SU-DHL-6 (cell line): ENCODE data around the gene DQX1.

Experiments used
- H2AFZ ChIP-seq: fragments of 200-600 bp; sonication (generic); 2 replicates; pipeline ENCODE4 v1.6.1; 2014; ENCODE audit warnings: low read depth, mild to moderate bottlenecking, moderate library complexity, mixed read lengths, antibody characterized with exemption, low read length; ENCODE audit not compliant: severe bottlenecking
- H3F3A ChIP-seq: fragments of 200-600 bp; shearing (Covaris generic); 2 replicates; pipeline ENCODE4 v1.6.0; 2016; ENCODE audit warnings: antibody characterized with exemption, mild to moderate bottlenecking; ENCODE audit not compliant: insufficient read depth
- H3K27ac ChIP-seq: fragments of 200-600 bp; sonication (generic); 2 replicates; pipeline ENCODE4 v1.5.1; 2016; ENCODE audit warnings: low read depth, mild to moderate bottlenecking, low read length, moderate library complexity, mixed read lengths
- H3K27me3 ChIP-seq: fragments of 200-600 bp; sonication (generic), shearing (Covaris generic); 2 replicates; pipeline ENCODE4 v1.6.0; 2014; ENCODE audit warnings: mild to moderate bottlenecking, low read length
- H3K36me3 ChIP-seq: fragments of 200-600 bp; sonication (generic); 2 replicates; pipeline ENCODE4 v1.6.1; 2014; ENCODE audit warnings: mild to moderate bottlenecking, low read length, mixed read lengths
- H3K4me2 ChIP-seq: fragments of 300-600, 200-600 bp; shearing (Covaris generic), sonication (generic); 2 replicates; pipeline ENCODE4 v1.6.0; 2014; ENCODE audit warnings: low read length, low read depth, mild to moderate bottlenecking; ENCODE audit not compliant: poor library complexity, severe bottlenecking
- H3K4me3 ChIP-seq: fragments of 200-600 bp; sonication (generic); 2 replicates; pipeline ENCODE4 v1.5.1; 2014; ENCODE audit warnings: antibody characterized with exemption, low read length, mild to moderate bottlenecking, mixed read lengths; ENCODE audit not compliant: insufficient read depth, poor library complexity, severe bottlenecking
- H3K79me2 ChIP-seq: fragments of 200-600 bp; sonication (generic); 2 replicates; pipeline ENCODE4 v1.6.1; 2014; ENCODE audit warnings: mild to moderate bottlenecking, low read length, moderate library complexity; ENCODE audit not compliant: insufficient read depth
- H3K9ac ChIP-seq: fragments of 200-600 bp; sonication (generic); 2 replicates; pipeline ENCODE4 v1.7.0; 2014; ENCODE audit warnings: mild to moderate bottlenecking, low read length
- H3K9me2 ChIP-seq: fragments of 200-600 bp; sonication (generic); replicated peaks from 2 replicates; pipeline ENCODE4 v1.6.1; 2014; ENCODE audit warnings: low read length; ENCODE audit not compliant: insufficient read depth
- H3K9me3 ChIP-seq: fragments of 200-600 bp; sonication (generic); 2 replicates; pipeline ENCODE4 v1.6.1; 2014; ENCODE audit warnings: low read length, mixed read lengths; ENCODE audit not compliant: insufficient read depth
- H4K20me1 ChIP-seq: fragments of 200-600 bp; sonication (generic); 2 replicates; pipeline ENCODE4 v1.6.1; 2014; ENCODE audit warnings: low read depth, mild to moderate bottlenecking, antibody characterized with exemption, low read length, moderate library complexity, mixed read lengths
- CTCF ChIP-seq: fragments of 200-600 bp; sonication (generic); IDR thresholded peaks from one replicate; pipeline ENCODE4 v1.5.1; 2017; ENCODE audit warnings: antibody characterized with exemption, mild to moderate bottlenecking, low read length, moderate library complexity; ENCODE audit not compliant: insufficient read depth, poor library complexity, severe bottlenecking
- EZH2phosphoT487 ChIP-seq: fragments of 200-600 bp; sonication (generic), shearing (Covaris generic); conservative IDR thresholded peaks from 2 replicates; pipeline ENCODE4 v1.6.1; 2018; ENCODE audit warnings: mild to moderate bottlenecking, antibody characterized with exemption, low read length, moderate library complexity, mixed read lengths

The DQX1 gene

GRCh38 chr2:74528600-74529356 is 2.7 kb upstream of the DQX1 start:
- Histone ChIP-seq H3K4me2 (peak overlapping the region; percentile 83), H3K27ac (peak overlapping the region; percentile 67), H3K27me3 (no peaks in the 10 kb centered on the region), H3K9me2 (no peaks in the 10 kb centered on the region), H2AFZ (peak overlapping the region; percentile 38), H3K9ac (peak overlapping the region; percentile 89), H3K36me3 (peaks cover 11% of the 10 kb centered on the region), H3K4me3 (peak overlapping the region; percentile 81), H3K79me2 (peaks cover 23% of the 10 kb centered on the region), H4K20me1 (no peaks in the 10 kb centered on the region), H3K9me3 (no peaks in the 10 kb centered on the region), H3F3A (peaks cover 10% of the 10 kb centered on the region; the same call in 1 of the 2 replicates)
- TF ChIP-seq CTCF (no peak), EZH2phosphoT487 (no peak)

- Histone ChIP-seq H3K9ac (peak overlapping the region; percentile 89; the same call in 1 of the 2 replicates), H3K36me3 (peaks cover 11% of the 10 kb centered on the region)
These were observed 1.7 kb upstream of the DQX1 start for GRCh38 chr2:74527741-74528140.

GRCh38 chr2:74526649-74527230 is 709 bp upstream of the DQX1 start:
- Histone ChIP-seq H3F3A (0 out of 2 replicates have a peak, but pooled peaks cover 6% of the 10 kb centered on the region), H3K9ac (no peak overlapping the region), H3K79me2 (peaks cover 23% of the 10 kb centered on the region), H3K4me2 (no peak overlapping the region), H3K9me3 (no peaks in the 10 kb centered on the region), H2AFZ (no peak overlapping the region), H4K20me1 (no peaks in the 10 kb centered on the region), H3K36me3 (peaks cover 11% of the 10 kb centered on the region), H3K27me3 (no peaks in the 10 kb centered on the region), H3K4me3 (no peak overlapping the region), H3K27ac (no peak overlapping the region), H3K9me2 (no peaks in the 10 kb centered on the region)
- TF ChIP-seq EZH2phosphoT487 (no peak), CTCF (no peak)

More at GRCh38 chr2:74527741-74528140, 1.7 kb upstream of the DQX1 start:
- H3K4me2 ChIP-seq = peak overlapping the region; percentile 83
- H2AFZ ChIP-seq = no peak overlapping the region
- TF ChIP-seq EZH2phosphoT487 = no peak
- no peaks in the 10 kb centered on the region for H4K20me1 ChIP-seq
- no peaks in the 10 kb centered on the region for H3K27me3 ChIP-seq
- H3K9me2 ChIP-seq = no peaks in the 10 kb centered on the region
- H3K4me3 ChIP-seq = no peak overlapping the region
- no peaks in the 10 kb centered on the region for H3K9me3 ChIP-seq
- peaks cover 23% of the 10 kb centered on the region for H3K79me2 ChIP-seq
- H3F3A ChIP-seq = peaks cover 10% of the 10 kb centered on the region; the same call in 1 of the 2 replicates
- no peak overlapping the region for H3K27ac ChIP-seq
